OCI-LY7 (cell line): Measurements from ENCODE around the gene GNG7. TPM values are rescaled to one million over a fixed set of nuclear protein-coding genes. Genes with fewer than 3 reads are reported as not detected.

Source experiments
- BruUV-seq: library from RNA; stranded (reverse); fragments of 400-500 nt; replicated peaks from 2 replicates; lab custom pipeline; 2021; lab: Mats Ljungman, UMichigan
- CTCF ChIA-PET: fragments of 300-600 bp; sonication (Branson Sonifier 250); formaldehyde crosslinking; loops from one replicate; lab custom pipeline; 2022; ENCODE audit warnings: antibody characterized with exemption; ENCODE audit not compliant: unreplicated experiment; lab: Charles Lee
- POLR2A ChIA-PET: fragments of 300-600 bp; sonication (Branson Sonifier 250); formaldehyde crosslinking; loops from one replicate; lab custom pipeline; 2022; ENCODE audit warnings: antibody characterized with exemption; lab: Charles Lee
- DNase-seq: peaks from one replicate; pipeline ENCODE4 v3.0.0-alpha.2; 2015; ENCODE audit warnings: low spot score
- H2AFZ ChIP-seq: fragments of 200-600 bp; sonication (generic), shearing (Covaris generic); 2 replicates; pipeline ENCODE4 v1.6.1; 2014; ENCODE audit warnings: mild to moderate bottlenecking, antibody characterized with exemption, low read length, moderate library complexity
- H3K27ac ChIP-seq: fragments of 200-600 bp; sonication (generic); 2 replicates; pipeline ENCODE4 v1.5.1; 2014; ENCODE audit warnings: mixed run types, low read depth, mild to moderate bottlenecking, moderate library complexity, low read length, inconsistent platforms; ENCODE audit not compliant: poor library complexity, severe bottlenecking
- H3K36me3 ChIP-seq: fragments of 200-600 bp; sonication (generic); 2 replicates; pipeline ENCODE4 v1.6.1; 2014; ENCODE audit warnings: mild to moderate bottlenecking, antibody characterized with exemption, low read length, moderate library complexity, mixed read lengths; ENCODE audit not compliant: insufficient read depth
- H3K4me1 ChIP-seq: fragments of 200-600 bp; sonication (generic); 2 replicates; pipeline ENCODE4 v1.5.1; 2014; ENCODE audit warnings: mild to moderate bottlenecking, low read length; ENCODE audit not compliant: insufficient read depth, poor library complexity, severe bottlenecking
- H3K4me2 ChIP-seq: fragments of 200-600 bp; sonication (generic); 2 replicates; pipeline ENCODE4 v1.6.1; 2014; ENCODE audit warnings: mild to moderate bottlenecking, low read length
- H3K4me3 ChIP-seq: fragments of 200-600 bp; sonication (generic); 2 replicates; pipeline ENCODE4 v1.5.1; 2014; ENCODE audit warnings: mild to moderate bottlenecking, low read depth, low read length; ENCODE audit not compliant: poor library complexity, severe bottlenecking
- H3K79me2 ChIP-seq: fragments of 200-600 bp; sonication (generic); 2 replicates; pipeline ENCODE4 v1.6.1; 2016; ENCODE audit warnings: low read depth, mild to moderate bottlenecking, low read length, moderate library complexity, mixed read lengths; ENCODE audit not compliant: insufficient read depth
- H3K9me2 ChIP-seq: fragments of 200-600 bp; sonication (generic); 2 replicates; pipeline ENCODE4 v1.6.1; 2016; ENCODE audit warnings: mild to moderate bottlenecking, low read length, mixed read lengths; ENCODE audit not compliant: insufficient read depth
- H3K9me3 ChIP-seq: fragments of 200-600 bp; sonication (generic); 2 replicates; pipeline ENCODE4 v1.6.1; 2014; ENCODE audit warnings: mild to moderate bottlenecking, mixed run types, low read length, mixed read lengths
- H4K20me1 ChIP-seq: fragments of 200-600 bp; sonication (generic); 2 replicates; pipeline ENCODE4 v1.6.1; 2014; ENCODE audit warnings: mild to moderate bottlenecking, antibody characterized with exemption, low read length, moderate library complexity, mixed read lengths; ENCODE audit not compliant: insufficient read depth
- EZH2phosphoT487 ChIP-seq: fragments of 200-600 bp; sonication (generic); IDR thresholded peaks from 2 replicates; pipeline ENCODE4 v1.6.1; 2018; ENCODE audit warnings: low read depth, borderline replicate concordance, mild to moderate bottlenecking, mixed run types, antibody characterized with exemption, low read length, moderate library complexity, mixed read lengths
- intact Hi-C: fragments of 100-400 bp; cut with micrococcal nuclease; formaldehyde crosslinking; loops from one replicate; pipeline ENCODE4 v1.10.0; 2022; ENCODE audit not compliant: unreplicated experiment
- total RNA-seq, 2 experiments: library from RNA; depleted of rRNA in 1 of 2; stranded (reverse); fragments of >200 nt in 1 of 2; shearing (Covaris generic) in 1 of 2; gene quantifications; 2 replicates each; pipeline ENCODE4 v1.2.3, GENCODE V29; 2014 to 2022
- TF ChIP-seq, protein P1 (sequence below): fragments of 200-600 bp; sonication (generic); conservative IDR thresholded peaks from 2 replicates; pipeline ENCODE4 v1.5.1; 2014; ENCODE audit warnings: mild to moderate bottlenecking, antibody characterized with exemption, low read length, moderate library complexity, mixed read lengths

The GNG7 gene
- total RNA-seq, 2 experiments from 2014 or later, result 13.9 to 15.3 TPM

GRCh38 chr19:2726904-2727639 is 24.6 kb upstream of the GNG7 start:
- intact Hi-C loops, result no loop called here
- Histone ChIP-seq H3K36me3 (no peaks in the 10 kb centered on the region), H2AFZ (no peak overlapping the region), H3K27ac (no peak overlapping the region), H3K4me3 (no peak overlapping the region), H3K79me2 (no peaks in the 10 kb centered on the region), H4K20me1 (no peaks in the 10 kb centered on the region), H3K9me2 (no peaks in the 10 kb centered on the region), H3K4me1 (no peaks in the 10 kb centered on the region), H3K9me3 (no peaks in the 10 kb centered on the region), H3K4me2 (no peak overlapping the region)
- TF ChIP-seq, protein P1, sequence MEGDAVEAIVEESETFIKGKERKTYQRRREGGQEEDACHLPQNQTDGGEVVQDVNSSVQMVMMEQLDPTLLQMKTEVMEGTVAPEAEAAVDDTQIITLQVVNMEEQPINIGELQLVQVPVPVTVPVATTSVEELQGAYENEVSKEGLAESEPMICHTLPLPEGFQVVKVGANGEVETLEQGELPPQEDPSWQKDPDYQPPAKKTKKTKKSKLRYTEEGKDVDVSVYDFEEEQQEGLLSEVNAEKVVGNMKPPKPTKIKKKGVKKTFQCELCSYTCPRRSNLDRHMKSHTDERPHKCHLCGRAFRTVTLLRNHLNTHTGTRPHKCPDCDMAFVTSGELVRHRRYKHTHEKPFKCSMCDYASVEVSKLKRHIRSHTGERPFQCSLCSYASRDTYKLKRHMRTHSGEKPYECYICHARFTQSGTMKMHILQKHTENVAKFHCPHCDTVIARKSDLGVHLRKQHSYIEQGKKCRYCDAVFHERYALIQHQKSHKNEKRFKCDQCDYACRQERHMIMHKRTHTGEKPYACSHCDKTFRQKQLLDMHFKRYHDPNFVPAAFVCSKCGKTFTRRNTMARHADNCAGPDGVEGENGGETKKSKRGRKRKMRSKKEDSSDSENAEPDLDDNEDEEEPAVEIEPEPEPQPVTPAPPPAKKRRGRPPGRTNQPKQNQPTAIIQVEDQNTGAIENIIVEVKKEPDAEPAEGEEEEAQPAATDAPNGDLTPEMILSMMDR, result no peak
- TF ChIP-seq EZH2phosphoT487, result no peak
- no TSS peak for BruUV-seq
- ChIA-PET CTCF (no interaction called here), POLR2A (no interaction called here)
- DNase-seq, result no peak

DNA sequence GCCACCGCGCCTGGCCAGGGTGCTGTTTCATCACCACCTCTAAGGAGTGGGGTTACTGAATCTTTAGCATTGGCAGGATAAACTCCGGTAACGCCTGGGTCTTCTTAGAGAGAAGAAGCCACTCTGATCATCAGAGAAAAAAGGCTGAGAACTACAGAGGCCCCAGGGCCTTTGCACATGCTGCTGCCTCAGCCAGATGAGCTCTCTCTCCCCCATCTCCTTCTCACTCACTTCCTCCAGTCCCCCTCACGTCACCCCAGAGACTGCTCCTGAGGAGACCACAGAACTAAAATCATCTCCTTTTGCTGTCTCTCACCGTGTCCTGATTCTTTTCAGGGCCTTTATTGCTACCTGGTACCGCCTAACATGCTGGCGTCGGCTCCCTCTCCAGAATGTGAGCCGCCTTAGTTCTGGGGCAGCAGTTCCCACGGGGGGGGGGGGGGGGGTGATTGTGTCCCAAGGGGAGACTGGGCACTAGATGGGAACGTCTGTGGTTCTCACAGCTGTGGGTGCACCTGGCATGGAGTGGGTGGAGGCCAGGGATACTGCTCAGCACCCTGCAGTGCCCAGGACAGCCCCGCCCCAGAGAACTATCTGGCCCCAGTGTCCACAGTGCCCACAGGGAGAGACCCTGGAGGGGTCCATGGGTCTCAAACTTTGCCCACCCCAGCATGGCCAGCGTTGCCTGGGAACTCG is 23.8 kb upstream of the GNG7 start:
- ChIA-PET POLR2A (no interaction called here), CTCF (no interaction called here)
- intact Hi-C loops, result no loop called here
- Histone ChIP-seq H3K9me3 (no peaks in the 10 kb centered on the region), H4K20me1 (no peaks in the 10 kb centered on the region), H3K27ac (no peak overlapping the region), H3K9me2 (no peaks in the 10 kb centered on the region), H3K4me1 (no peaks in the 10 kb centered on the region), H3K79me2 (no peaks in the 10 kb centered on the region), H3K36me3 (no peaks in the 10 kb centered on the region), H2AFZ (no peak overlapping the region), H3K4me2 (no peak overlapping the region), H3K4me3 (no peak overlapping the region)
- BruUV-seq, result no TSS peak
- DNase-seq, result no peak
- TF ChIP-seq EZH2phosphoT487, result no peak
- TF ChIP-seq, protein P1, result no peak

DNA sequence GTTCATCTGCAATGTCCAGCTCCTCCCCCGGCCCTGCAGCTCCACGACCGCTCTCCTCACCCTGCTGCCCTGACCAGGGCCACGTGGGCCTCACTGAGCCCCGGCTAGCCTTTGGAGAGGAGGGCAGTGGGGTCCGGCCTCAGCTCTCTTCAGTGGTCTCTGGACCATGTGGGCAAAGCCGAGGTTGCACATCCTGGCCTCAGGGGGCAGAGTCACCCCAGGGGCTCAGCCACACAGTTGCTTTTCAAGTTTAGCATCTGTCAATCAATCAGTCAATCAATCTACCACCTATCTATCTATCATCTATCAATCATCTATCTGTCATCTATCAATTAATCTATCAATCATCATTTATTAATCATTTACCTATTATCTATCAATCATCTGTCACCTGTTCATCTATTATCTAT is 21.7 kb upstream of the GNG7 start:
- ChIA-PET CTCF (no interaction called here), POLR2A (no interaction called here)
- Histone ChIP-seq H3K79me2 (no peaks in the 10 kb centered on the region), H3K4me3 (no peak overlapping the region), H3K9me3 (no peaks in the 10 kb centered on the region), H3K27ac (no peak overlapping the region), H3K4me2 (no peak overlapping the region), H3K4me1 (peaks cover 14% of the 10 kb centered on the region), H3K36me3 (no peaks in the 10 kb centered on the region), H2AFZ (no peak overlapping the region), H4K20me1 (no peaks in the 10 kb centered on the region), H3K9me2 (no peaks in the 10 kb centered on the region)
- intact Hi-C loops, result no loop called here
- BruUV-seq, result no TSS peak
- DNase-seq, result no peak
- TF ChIP-seq EZH2phosphoT487, result no peak
- TF ChIP-seq, protein P1, result peak; percentile 48
